ENCODE results near the gene GATA3. TPM values are rescaled to one million over a fixed set of nuclear protein-coding genes. Genes with fewer than 3 reads are reported as not detected.

GATA3 gene
- total RNA-seq, 1 donor from 2014 or later = not detected

GRCh38 chr10:8050556-8051108 lies 3.9 kb upstream of the GATA3 start:
- peaks cover 66% of the 10 kb centered on the region for H3K27me3 Mint-ChIP-seq (ENCODE audit: insufficient read depth, low read depth)
- no peaks in the 10 kb centered on the region for H3K9me3 ChIP-seq (ENCODE audit: low read depth)
- TF ChIP-seq CTCF (IDR thresholded peaks at IDR 0.05) = no peak
- no peak for TF ChIP-seq EZH2phosphoT487 (IDR thresholded peaks at IDR 0.05)
- TF ChIP-seq EZH2 (IDR thresholded peaks at IDR 0.05) = peak; percentile 15
- no peak overlapping the region for H3K9ac ChIP-seq
- H3F3A ChIP-seq (ENCODE audit: low read depth) = peaks cover 75% of the 10 kb centered on the region
- DNase-seq (ENCODE audit: low spot score) = peak; percentile 87
- H3K4me2 ChIP-seq = peak overlapping the region; percentile 92
- no peaks in the 10 kb centered on the region for H3K36me3 Mint-ChIP-seq
- H4K20me1 ChIP-seq (ENCODE audit: low read depth) = peaks cover 94% of the 10 kb centered on the region
- peaks cover 73% of the 10 kb centered on the region for H3K4me1 ChIP-seq
- H3K4me1 Mint-ChIP-seq = peaks cover 35% of the 10 kb centered on the region
- H3K27ac ChIP-seq = no peak overlapping the region
- no peak overlapping the region for H2AFZ ChIP-seq (replicated peaks)
- no peaks in the 10 kb centered on the region for H3K9me3 Mint-ChIP-seq
- H3K4me3 Mint-ChIP-seq = peak overlapping the region; percentile 71
- peak overlapping the region; percentile 44 for H3K4me3 ChIP-seq
- no peaks in the 10 kb centered on the region for H3K36me3 ChIP-seq
- H3K27ac Mint-ChIP-seq = no peak overlapping the region
- peaks cover 100% of the 10 kb centered on the region for H3K27me3 ChIP-seq
- no peaks in the 10 kb centered on the region for H3K79me2 ChIP-seq (ENCODE audit: low read depth)

GRCh38 chr10:8051109-8051821 lies 3.2 kb upstream of the GATA3 start:
- peak overlapping the region; percentile 92 for H3K4me2 ChIP-seq
- no peaks in the 10 kb centered on the region for H3K36me3 ChIP-seq
- no peaks in the 10 kb centered on the region for H3K79me2 ChIP-seq (ENCODE audit: low read depth)
- peaks cover 29% of the 10 kb centered on the region for H3K4me1 Mint-ChIP-seq
- H3K4me1 ChIP-seq = peaks cover 76% of the 10 kb centered on the region
- H4K20me1 ChIP-seq (ENCODE audit: low read depth) = peaks cover 92% of the 10 kb centered on the region
- no peak overlapping the region for H2AFZ ChIP-seq (replicated peaks)
- peaks cover 64% of the 10 kb centered on the region for H3K27me3 Mint-ChIP-seq (ENCODE audit: insufficient read depth, low read depth)
- TF ChIP-seq EZH2phosphoT487 (IDR thresholded peaks at IDR 0.05) = peak; percentile 79
- no peak for TF ChIP-seq CTCF (IDR thresholded peaks at IDR 0.05)
- TF ChIP-seq EZH2 (IDR thresholded peaks at IDR 0.05) = peak; percentile 86
- DNase-seq (ENCODE audit: low spot score) = peak; percentile 64
- no peak overlapping the region for H3K27ac Mint-ChIP-seq
- no peak overlapping the region for H3K27ac ChIP-seq
- peaks cover 100% of the 10 kb centered on the region for H3K27me3 ChIP-seq
- H3F3A ChIP-seq (ENCODE audit: low read depth) = peaks cover 69% of the 10 kb centered on the region
- no peaks in the 10 kb centered on the region for H3K36me3 Mint-ChIP-seq
- H3K9ac ChIP-seq = no peak overlapping the region
- peak overlapping the region; percentile 44 for H3K4me3 ChIP-seq
- H3K9me3 Mint-ChIP-seq = no peaks in the 10 kb centered on the region
- H3K4me3 Mint-ChIP-seq = no peak overlapping the region
- H3K9me3 ChIP-seq (ENCODE audit: low read depth) = no peaks in the 10 kb centered on the region

GRCh38 chr10:8051851-8052257 lies 2.6 kb upstream of the GATA3 start:
- H3K27me3 Mint-ChIP-seq (ENCODE audit: insufficient read depth, low read depth) = peaks cover 64% of the 10 kb centered on the region
- H3K4me1 Mint-ChIP-seq = peaks cover 29% of the 10 kb centered on the region

More at GRCh38 chr10:8051851-8052257, 2.6 kb upstream of the GATA3 start:
- H3K36me3 Mint-ChIP-seq = no peaks in the 10 kb centered on the region
- Histone ChIP-seq H3K4me2 (peak overlapping the region; percentile 92), H3K9ac (no peak overlapping the region), H3K27me3 (peaks cover 100% of the 10 kb centered on the region), H3K4me3 (peak overlapping the region; percentile 44), H3F3A (ENCODE audit: low read depth) (peaks cover 66% of the 10 kb centered on the region), H3K79me2 (ENCODE audit: low read depth) (no peaks in the 10 kb centered on the region), H2AFZ (replicated peaks) (no peak overlapping the region), H4K20me1 (ENCODE audit: low read depth) (peaks cover 92% of the 10 kb centered on the region), H3K27ac (no peak overlapping the region), H3K9me3 (ENCODE audit: low read depth) (no peaks in the 10 kb centered on the region), H3K36me3 (no peaks in the 10 kb centered on the region), H3K4me1 (peaks cover 74% of the 10 kb centered on the region)
- H3K9me3 Mint-ChIP-seq = no peaks in the 10 kb centered on the region
- H3K27ac Mint-ChIP-seq = no peak overlapping the region
- DNase-seq (ENCODE audit: low spot score) = peak; percentile 91
- TF ChIP-seq CTCF (IDR thresholded peaks at IDR 0.05) = no peak
- TF ChIP-seq EZH2 (IDR thresholded peaks at IDR 0.05) = peak; percentile 69
- peak; percentile 80 for TF ChIP-seq EZH2phosphoT487 (IDR thresholded peaks at IDR 0.05)
- H3K4me3 Mint-ChIP-seq = peak overlapping the region; percentile 75

Measured in neural progenitor cell (in vitro differentiated cells).